K562 (cell line): ENCODE measurements around the gene WIF1. TPM values are rescaled to one million over a fixed set of nuclear protein-coding genes. Genes with fewer than 3 reads are reported as not detected.

Source experiments
- CBFA2T2 ChIP-seq: fragments of 450-650 bp; conservative IDR thresholded peaks from 2 replicates; pipeline ENCODE4 v1.6.1; 2017; ENCODE audit warnings: mild to moderate bottlenecking
- CHD1 ChIP-seq: fragments of 200-600 bp; sonication (generic); IDR thresholded peaks from one replicate; pipeline ENCODE4 v1.6.1; 2012; ENCODE audit warnings: mild to moderate bottlenecking, moderate library complexity, low read length, inconsistent platforms
- DEAF1 ChIP-seq: fragments of 450-650 bp; formaldehyde crosslinking; IDR thresholded peaks from 2 replicates; pipeline ENCODE4 v1.4.0; 2020; ENCODE audit warnings: mild to moderate bottlenecking, moderate library complexity
- E2F6 ChIP-seq, 2 experiments: IDR thresholded peaks; 2 replicates each; pipeline ENCODE4 v1.6.1; 2011; ENCODE audit warnings: borderline replicate concordance in 1 of 2, control low read depth in 1 of 2, low read depth in 1 of 2, low read length in 1 of 2, mild to moderate bottlenecking in 1 of 2, mixed read lengths in 1 of 2, moderate library complexity in 1 of 2; ENCODE audit not compliant: insufficient read depth in 1 of 2, insufficient read length in 1 of 2, poor library complexity in 1 of 2, severe bottlenecking in 1 of 2; ENCODE audit errors: extremely low read depth in 1 of 2
- KDM5B ChIP-seq: fragments of 200-600 bp; sonication (generic); IDR thresholded peaks from 2 replicates; pipeline ENCODE4 v1.6.1; 2012; ENCODE audit warnings: low read depth, mild to moderate bottlenecking, moderate library complexity, low read length, control low read depth, inconsistent platforms; ENCODE audit not compliant: insufficient replicate concordance
- MEIS2 ChIP-seq: fragments of 450-650 bp; IDR thresholded peaks from 2 replicates; pipeline ENCODE4 v1.6.1; 2014; ENCODE audit warnings: mild to moderate bottlenecking; ENCODE audit not compliant: partially characterized antibody
- PRDM10 ChIP-seq: fragments of 450-650 bp; IDR thresholded peaks from 2 replicates; pipeline ENCODE4 v1.6.1; 2018; ENCODE audit not compliant: partially characterized antibody
- RBFOX2 ChIP-seq: fragments of 200-400 bp; formaldehyde crosslinking; IDR thresholded peaks from 2 replicates; pipeline ENCODE4 v1.6.1; 2017; ENCODE audit warnings: low read depth, mild to moderate bottlenecking, low read length, moderate library complexity
- SMARCE1 ChIP-seq: fragments of 450-650 bp; IDR thresholded peaks from 2 replicates; pipeline ENCODE4 v1.7.1; 2016; ENCODE audit warnings: mild to moderate bottlenecking
- TOE1 ChIP-seq, 2 experiments: fragments of 450-650 bp in 1 of 2; sonication (generic) in 1 of 2; formaldehyde crosslinking in 1 of 2; IDR thresholded peaks; 2 replicates each; pipeline versions ENCODE4 v1.7.1 to v1.8.0; 2016 to 2022; ENCODE audit warnings: borderline replicate concordance in 2 of 2, mild to moderate bottlenecking in 2 of 2, antibody characterized with exemption in 1 of 2, inconsistent platforms in 1 of 2, low read depth in 1 of 2, missing genetic modification reagents in 1 of 2, moderate library complexity in 1 of 2
- ZNF263 ChIP-seq: sonication (generic); formaldehyde crosslinking; IDR thresholded peaks from 2 replicates; pipeline ENCODE4 v1.8.0; 2022; ENCODE audit warnings: mild to moderate bottlenecking, missing genetic modification reagents, borderline replicate concordance
- ZNF740 ChIP-seq, 3 experiments: fragments of 200-800 bp in 1 of 3; sonication (Bioruptor generic) in 1 of 3; sonication (generic) in 1 of 3; formaldehyde crosslinking in 1 of 3; IDR thresholded peaks; 2 replicates each; pipeline versions ENCODE4 v1.6.1 to v1.8.0; 2016 to 2022; ENCODE audit warnings: mild to moderate bottlenecking in 2 of 3, missing compliant biosample characterization in 2 of 3, missing genetic modification characterization in 2 of 3, missing genetic modification reagents in 1 of 3
- polyA plus RNA-seq, 8 experiments: library from polyadenylated mRNA; depleted of rRNA in 4 of 8; stranded (reverse) in 5 of 8; unstranded in 3 of 8; fragments of >200 nt; fragmentation: Nextera tagmentation in 2 of 8; fragmentation: Illumina TruSeq in 1 of 8; extraction: Ambion mirVana in 2 of 8; extraction: Trizol in 1 of 8; gene quantifications; 2 replicates each; pipeline versions ENCODE4 v1.2.1 to v1.2.3, GENCODE V29; 2011 to 2014; ENCODE audit warnings: inconsistent platforms in 1 of 8, missing spikeins in 1 of 8
- total RNA-seq, 7 experiments: library from RNA; depleted of rRNA in 6 of 7; stranded (reverse); fragments of >200 nt in 6 of 7; fragmentation: Illumina TruSeq in 2 of 7; extraction: Trizol in 2 of 7; gene quantifications; 2 replicates each; pipeline versions ENCODE4 v1.2.1 to v1.2.3, GENCODE V29; 2011 to 2021; ENCODE audit warnings: low replicate concordance in 1 of 7

The WIF1 gene
- total and polyA plus RNA-seq, 9 of the 15 experiments (the other 6 are each of a cell fraction or from before 2014, with no cell fraction given): not detected

GRCh38 chr12:65170209-65170881 is 49.2 kb upstream of the WIF1 start (continued):
- 0 out of 2 replicates have a peak, but pooled peaks have one; percentile 39 for TF ChIP-seq ZNF740 (CRISPR knock-in tag; IDR thresholded peaks at IDR 0.05)
- no peak for TF ChIP-seq ZNF740 (tag; IDR thresholded peaks at IDR 0.05)
- peak; percentile 96 for TF ChIP-seq ZNF263 (CRISPR knock-in tag)
- peak; percentile 54 for TF ChIP-seq CHD1
- TF ChIP-seq KDM5B: peak; percentile 43
- TF ChIP-seq MEIS2: peak; percentile 85
- 0 out of 2 replicates have a peak, but pooled peaks have one; percentile 7 for TF ChIP-seq CBFA2T2
- TF ChIP-seq DEAF1: no peak
- 0 out of 2 replicates have a peak, but pooled peaks have one; percentile 10 for TF ChIP-seq RBFOX2
- peak; percentile 84 for TF ChIP-seq PRDM10
- TF ChIP-seq TOE1 (IDR thresholded peaks at IDR 0.05; ENCODE audit: borderline replicate concordance): 0 out of 2 replicates have a peak, but pooled peaks have one; percentile 26
- no peak for TF ChIP-seq TOE1 (CRISPR knock-in tag; IDR thresholded peaks at IDR 0.05; ENCODE audit: borderline replicate concordance, low read depth)
- peak; percentile 47; the same call in 1 of the 2 replicates for TF ChIP-seq SMARCE1
- peak in 1 of 2 experiments; percentile 26 for TF ChIP-seq E2F6 (IDR thresholded peaks at IDR 0.05; ENCODE audit: borderline replicate concordance in 1 of 2, extremely low read depth in 1 of 2, insufficient read depth in 1 of 2, insufficient read length in 1 of 2, low read depth in 1 of 2, low read length in 1 of 2, poor library complexity in 1 of 2, severe bottlenecking in 1 of 2)
